PC-3 (cell line): ENCODE data around the gene ST14. TPM values are rescaled to one million over a fixed set of nuclear protein-coding genes. Genes with fewer than 3 reads are reported as not detected.

ENCODE experiments used
- ATAC-seq: fragments of 200-7000 bp; cut with Tn5 transposase; 2 replicates; pipeline ENCODE4 v1.9.1; 2020; ENCODE audit warnings: mild to moderate bottlenecking, moderate library complexity
- BruUV-seq: library from RNA; stranded (reverse); fragments of 400-500 nt; replicated peaks from 2 replicates; lab custom pipeline; 2021; lab: Mats Ljungman, UMichigan
- CTCF ChIA-PET: fragments of 300-600 bp; sonication (Branson Sonifier 250); formaldehyde crosslinking; loops from one replicate; lab custom pipeline; 2022; ENCODE audit warnings: antibody characterized with exemption; lab: Charles Lee
- POLR2A ChIA-PET: fragments of 300-600 bp; sonication (Branson Sonifier 250); formaldehyde crosslinking; loops from one replicate; lab custom pipeline; 2022; ENCODE audit warnings: antibody characterized with exemption; ENCODE audit not compliant: unreplicated experiment; lab: Charles Lee
- DNase-seq: peaks from one replicate; pipeline ENCODE4 v3.0.0-alpha.2; 2015
- H2AFZ ChIP-seq: fragments of 300-600 bp; sonication (generic); 2 replicates; pipeline ENCODE4 v1.6.0; 2016; ENCODE audit warnings: antibody characterized with exemption, low read length
- H3F3A ChIP-seq: fragments of 300-600 bp; sonication (generic); one replicate; pipeline ENCODE4 v1.6.0; 2017; ENCODE audit warnings: antibody characterized with exemption, low read length, control low read depth, mild to moderate bottlenecking; ENCODE audit not compliant: unreplicated experiment
- H3K27ac ChIP-seq: fragments of 300-600 bp; sonication (generic); 2 replicates; pipeline ENCODE4 v1.5.1; 2016; ENCODE audit warnings: mild to moderate bottlenecking, low read length
- H3K27me3 ChIP-seq: fragments of 300-600 bp; sonication (generic); 2 replicates; pipeline ENCODE4 v1.6.1; 2016; ENCODE audit warnings: low read length, mixed read lengths
- H3K36me3 ChIP-seq: fragments of 300-600 bp; sonication (generic); 2 replicates; pipeline ENCODE4 v1.6.1; 2016; ENCODE audit warnings: low read depth, mixed run types, low read length, mixed read lengths
- H3K4me1 ChIP-seq: fragments of 300-600 bp; sonication (generic); 2 replicates; pipeline ENCODE4 v1.5.1; 2016; ENCODE audit warnings: low read length; ENCODE audit not compliant: insufficient read depth
- H3K4me2 ChIP-seq: fragments of 300-600 bp; sonication (generic); 2 replicates; pipeline ENCODE4 v1.6.0; 2016; ENCODE audit warnings: low read length
- H3K4me3 ChIP-seq: fragments of 300-600 bp; sonication (generic); 2 replicates; pipeline ENCODE4 v1.5.1; 2016; ENCODE audit warnings: mild to moderate bottlenecking, low read length, mixed read lengths
- H3K79me2 ChIP-seq: fragments of 300-600 bp; sonication (generic); 2 replicates; pipeline ENCODE4 v1.6.1; 2017; ENCODE audit warnings: low read length, mixed read lengths
- H3K9ac ChIP-seq: fragments of 300-600 bp; sonication (generic); 2 replicates; pipeline ENCODE4 v1.6.0; 2016; ENCODE audit warnings: mild to moderate bottlenecking, low read length
- H3K9me2 ChIP-seq: fragments of 300-600 bp; sonication (generic); replicated peaks from 2 replicates; pipeline ENCODE4 v1.6.1; 2016; ENCODE audit warnings: mixed run types, low read length, mixed read lengths
- H3K9me3 ChIP-seq: fragments of 300-600 bp; sonication (generic); 2 replicates; pipeline ENCODE4 v1.6.1; 2016; ENCODE audit warnings: low read length, mixed read lengths
- H4K20me1 ChIP-seq: fragments of 300-600 bp; sonication (generic); 2 replicates; pipeline ENCODE4 v1.6.1; 2016; ENCODE audit warnings: low read length, mixed read lengths
- CTCF ChIP-seq: fragments of 300-600 bp; sonication (generic); conservative IDR thresholded peaks from 2 replicates; pipeline ENCODE4 v1.5.1; 2017; ENCODE audit warnings: antibody characterized with exemption, low read depth, mild to moderate bottlenecking, low read length
- EZH2 ChIP-seq: fragments of 300-600 bp; sonication (generic); IDR thresholded peaks from one replicate; pipeline ENCODE4 v1.6.1; 2017; ENCODE audit warnings: antibody characterized with exemption, mild to moderate bottlenecking, low read length; ENCODE audit not compliant: unreplicated experiment
- EZH2phosphoT487 ChIP-seq: fragments of 300-600 bp; sonication (generic); IDR thresholded peaks from 2 replicates; pipeline ENCODE4 v1.6.1; 2018; ENCODE audit warnings: mild to moderate bottlenecking, antibody characterized with exemption, low read length, borderline replicate concordance
- intact Hi-C: fragments of 100-400 bp; cut with micrococcal nuclease; formaldehyde crosslinking; loops from 2 replicates; pipeline ENCODE4 v1.9.0; 2023
- total RNA-seq: library from RNA; depleted of rRNA; stranded (reverse); fragments of >200 nt; gene quantifications from 2 replicates; pipeline ENCODE4 v1.2.3, GENCODE V29; 2014

ST14 gene
- total RNA-seq, 1 experiment from 2014 or later, result 231 TPM

- no peak overlapping the region for H3K9ac ChIP-seq
- no peak overlapping the region for H2AFZ ChIP-seq
- no peak overlapping the region for H3K4me3 ChIP-seq
- DNase-seq (no peak), ATAC-seq (no peak)
- no peak overlapping the region for H3K4me2 ChIP-seq
- no peak overlapping the region for H3K27ac ChIP-seq
- no peaks in the 10 kb centered on the region for H3F3A ChIP-seq
- CTCF ChIA-PET, result no interaction called here
- H3K9me3 ChIP-seq, result no peaks in the 10 kb centered on the region
- intact Hi-C loops, result loop anchor here (5.0 to 10.0 kb wide), 2 partner anchors 104 to 201 kb away; partner anchors contain the start of gene ZBTB44
- H3K4me1 ChIP-seq, result no peaks in the 10 kb centered on the region; the same call in 1 of the 2 replicates
- POLR2A ChIA-PET, result no interaction called here
- BruUV-seq, result no TSS peak
- peaks cover 5% of the 10 kb centered on the region for H3K36me3 ChIP-seq
- H3K9me2 ChIP-seq, result no peaks in the 10 kb centered on the region
- H4K20me1 ChIP-seq, result no peaks in the 10 kb centered on the region
- no peaks in the 10 kb centered on the region for H3K79me2 ChIP-seq
- TF ChIP-seq EZH2phosphoT487 (no peak), CTCF (no peak), EZH2 (no peak)
- H3K27me3 ChIP-seq, result no peaks in the 10 kb centered on the region
Observed at GRCh38 chr11:130211144-130211543, 51.6 kb downstream of the ST14 start.

GRCh38 chr11:130211781-130212401 lies 52.3 kb downstream of the ST14 start:
- Histone ChIP-seq H3K4me3 (no peak overlapping the region), H3K79me2 (no peaks in the 10 kb centered on the region), H3K4me2 (no peak overlapping the region), H3K9me2 (no peaks in the 10 kb centered on the region), H3K4me1 (no peaks in the 10 kb centered on the region; the same call in 1 of the 2 replicates), H3K9me3 (no peaks in the 10 kb centered on the region), H3F3A (no peaks in the 10 kb centered on the region), H3K36me3 (peaks cover 4% of the 10 kb centered on the region), H3K27ac (no peak overlapping the region), H3K27me3 (no peaks in the 10 kb centered on the region), H4K20me1 (no peaks in the 10 kb centered on the region), H2AFZ (no peak overlapping the region), H3K9ac (no peak overlapping the region)
- DNase-seq (no peak), ATAC-seq (no peak)
- intact Hi-C loops, result loop anchor here (2.0 to 10.0 kb wide), 3 partner anchors 103 to 219 kb away; partner anchors contain the start of gene ZBTB44
- ChIA-PET POLR2A (no interaction called here), CTCF (interaction anchor here (1.0 kb wide), 1 partner anchor 178 kb away, joined by 6 read pairs; no protein-coding TSS in a partner anchor)
- BruUV-seq, result no TSS peak
- TF ChIP-seq EZH2 (no peak), CTCF (no peak), EZH2phosphoT487 (no peak)

- Histone ChIP-seq H3K4me1 (no peaks in the 10 kb centered on the region; the same call in 1 of the 2 replicates), H3K36me3 (peaks cover 4% of the 10 kb centered on the region), H3K9me2 (no peaks in the 10 kb centered on the region), H3F3A (no peaks in the 10 kb centered on the region), H3K27me3 (no peaks in the 10 kb centered on the region), H4K20me1 (no peaks in the 10 kb centered on the region), H3K79me2 (no peaks in the 10 kb centered on the region), H3K27ac (no peak overlapping the region), H3K9ac (no peak overlapping the region), H3K9me3 (no peaks in the 10 kb centered on the region), H3K4me3 (no peak overlapping the region), H2AFZ (no peak overlapping the region), H3K4me2 (no peak overlapping the region)
- DNase-seq (no peak), ATAC-seq (peak; percentile 25)
- BruUV-seq, result no TSS peak
- intact Hi-C loops, result loop anchor here (2.0 to 10.0 kb wide), 3 partner anchors 102 to 218 kb away; partner anchors contain the start of gene ZBTB44
- CTCF ChIA-PET, result interaction anchor here (0.5 to 1.3 kb wide), 8 partner anchors 66 to 432 kb away, joined by 3 to 16 read pairs (median 3); no protein-coding TSS in a partner anchor
- POLR2A ChIA-PET, result no interaction called here
- TF ChIP-seq CTCF (no peak), EZH2 (no peak), EZH2phosphoT487 (no peak)
Observed at GRCh38 chr11:130212431-130212961, 52.9 kb downstream of the ST14 start.
